Mesendoderm (in vitro differentiated cells): ENCODE results near the gene SP7.
A peak's percentile ranks its signal among the peaks of the same experiment; 100 is the strongest.

Source experiments
- DNase-seq: peaks from one replicate; pipeline ENCODE4 v3.0.0; 2013
- H2AK5ac ChIP-seq: 2 replicates; pipeline ENCODE4 v1.6.1; 2013; ENCODE audit warnings: low read length, inconsistent platforms
- H2BK120ac ChIP-seq: 2 replicates; pipeline ENCODE4 v1.6.1; 2013; ENCODE audit warnings: low read depth, mild to moderate bottlenecking, low read length, moderate library complexity, mixed read lengths
- H2BK15ac ChIP-seq: replicated peaks from 2 replicates; pipeline ENCODE4 v1.6.1; 2013; ENCODE audit warnings: low read depth, mild to moderate bottlenecking, moderate library complexity
- H2BK5ac ChIP-seq: 2 replicates; pipeline ENCODE4 v1.6.1; 2013; ENCODE audit warnings: low read length, inconsistent platforms
- H3K18ac ChIP-seq: 2 replicates; pipeline ENCODE4 v1.6.1; 2013; ENCODE audit warnings: mild to moderate bottlenecking, low read length, mixed read lengths
- H3K23ac ChIP-seq: one replicate; pipeline ENCODE4 v1.6.1; 2013; ENCODE audit warnings: low read length
- H3K27ac ChIP-seq: 2 replicates; pipeline ENCODE4 v1.5.1; 2013; ENCODE audit warnings: low read depth, mild to moderate bottlenecking, inconsistent platforms, low read length, moderate library complexity
- H3K27me3 ChIP-seq: 2 replicates; pipeline ENCODE4 v1.6.1; 2013; ENCODE audit warnings: low read length, control low read depth, mild to moderate bottlenecking, inconsistent platforms; ENCODE audit not compliant: insufficient read depth, poor library complexity
- H3K36me3 ChIP-seq: 2 replicates; pipeline ENCODE4 v1.6.1; 2013; ENCODE audit warnings: low read length, inconsistent platforms; ENCODE audit not compliant: control insufficient read depth, insufficient read depth
- H3K4ac ChIP-seq: one replicate; pipeline ENCODE4 v1.6.1; 2013; ENCODE audit warnings: low read depth, mild to moderate bottlenecking, low read length, moderate library complexity
- H3K4me1 ChIP-seq: 2 replicates; pipeline ENCODE4 v1.6.1; 2013; ENCODE audit warnings: low read depth, low read length, inconsistent platforms; ENCODE audit not compliant: control insufficient read depth
- H3K4me2 ChIP-seq: 2 replicates; pipeline ENCODE4 v1.6.1; 2013; ENCODE audit warnings: low read length
- H3K4me3 ChIP-seq: 2 replicates; pipeline ENCODE4 v1.5.1; 2013; ENCODE audit warnings: mild to moderate bottlenecking, low read length
- H3K56ac ChIP-seq: one replicate; pipeline ENCODE4 v1.6.1; 2013; ENCODE audit warnings: low read length
- H3K79me1 ChIP-seq: 2 replicates; pipeline ENCODE4 v1.6.1; 2013; ENCODE audit warnings: low read length, inconsistent platforms
- H3K79me2 ChIP-seq: 2 replicates; pipeline ENCODE4 v1.6.1; 2013; ENCODE audit warnings: mild to moderate bottlenecking, low read length; ENCODE audit not compliant: control insufficient read depth, insufficient read depth
- H3K9ac ChIP-seq: 2 replicates; pipeline ENCODE4 v1.6.1; 2013; ENCODE audit warnings: low read length, inconsistent platforms
- H4K5ac ChIP-seq: one replicate; pipeline ENCODE4 v1.6.1; 2013; ENCODE audit warnings: low read length
- H4K8ac ChIP-seq: one replicate; pipeline ENCODE4 v1.6.1; 2013; ENCODE audit warnings: low read depth, mild to moderate bottlenecking, control low read depth, low read length, moderate library complexity
- WGBS: extraction: QIAGEN DNeasy Blood & Tissue Kit; methylation state at CpG from one replicate; pipeline ENCODE4 v1.1.7; 2013; ENCODE audit warnings: low lambda C conversion rate, missing lambda C conversion rate; ENCODE audit not compliant: insufficient coverage; ENCODE audit errors: extremely low coverage; 5-methylcytosine and 5-hydroxymethylcytosine counted together

SP7 gene

DNA sequence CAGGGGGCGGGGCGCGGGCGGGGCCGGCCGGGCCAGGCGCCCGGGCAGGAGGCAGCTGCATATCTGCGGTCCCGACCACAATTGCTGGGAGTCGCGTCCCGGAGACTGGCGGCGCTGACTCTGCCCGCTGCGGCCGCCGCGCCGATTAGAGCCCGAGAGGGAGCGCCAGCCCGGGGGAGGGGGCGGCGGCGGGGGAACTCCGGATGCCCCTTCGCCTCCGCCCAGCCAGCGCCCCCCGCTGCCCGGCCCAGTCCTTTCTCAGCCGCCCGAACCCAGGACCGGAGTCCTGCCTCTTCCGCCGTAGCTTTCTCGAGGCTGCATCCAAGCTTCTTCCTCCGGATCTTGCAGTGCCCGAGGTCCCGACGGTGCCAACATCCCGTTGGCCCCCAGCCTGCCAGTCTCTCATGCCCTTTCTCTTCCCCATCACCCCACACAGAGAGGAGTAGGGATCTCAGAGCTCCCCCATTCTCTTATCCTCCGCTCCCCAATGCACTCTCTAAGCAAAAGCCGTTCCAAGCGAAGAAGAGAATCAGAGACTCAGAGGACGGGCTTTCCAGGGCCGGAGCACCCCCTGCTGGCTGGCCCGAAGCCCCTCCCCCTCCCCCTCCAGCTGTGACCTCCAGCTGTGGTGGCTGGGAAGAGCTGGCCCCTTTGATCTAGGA is 8.8 kb upstream of the SP7 start:
- WGBS, result no CpG with 5 or more reads among the region's 50 CpGs
- Histone ChIP-seq H3K4me3 (peak overlapping the region; percentile 64), H3K4me1 (peaks cover 11% of the 10 kb centered on the region), H3K79me1 (no peaks in the 10 kb centered on the region), H3K27me3 (no peaks in the 10 kb centered on the region), H3K56ac (peak overlapping the region; percentile 91), H2BK15ac (no peak overlapping the region), H3K18ac (peak overlapping the region; percentile 8), H3K27ac (peak overlapping the region; percentile 18), H2BK5ac (peak overlapping the region; percentile 58), H3K9ac (peak overlapping the region; percentile 83), H2AK5ac (no peak overlapping the region), H3K36me3 (no peaks in the 10 kb centered on the region), H2BK120ac (no peak overlapping the region), H4K8ac (no peak overlapping the region), H3K4me2 (peak overlapping the region; percentile 89), H4K5ac (no peak overlapping the region), H3K23ac (peak overlapping the region; percentile 74), H3K4ac (peak overlapping the region; percentile 39), H3K79me2 (no peaks in the 10 kb centered on the region)
- peak; percentile 80 for DNase-seq

DNA sequence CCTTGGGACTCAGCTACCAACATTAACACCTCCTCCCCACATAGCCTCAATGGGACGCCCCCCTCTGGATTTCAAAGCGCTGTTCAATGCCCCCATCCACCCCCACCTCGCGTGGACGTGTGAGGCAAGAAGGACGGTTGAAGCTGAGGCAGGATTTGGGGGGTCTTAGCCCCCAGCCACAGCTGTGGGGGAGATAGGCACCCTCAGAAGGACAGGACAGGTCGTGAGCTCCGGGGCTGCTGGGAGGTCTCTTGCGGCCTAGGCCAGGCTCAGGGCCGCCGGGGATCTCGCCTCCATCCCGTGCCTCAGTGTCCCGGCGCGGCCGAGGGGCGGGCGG is 8.3 kb upstream of the SP7 start:
- H3K23ac ChIP-seq, result peak overlapping the region; percentile 72
- H3K79me1 ChIP-seq, result no peaks in the 10 kb centered on the region
- no CpG with 5 or more reads among the region's 19 CpGs for WGBS
- no peak overlapping the region for H2BK120ac ChIP-seq
- H3K18ac ChIP-seq, result peak overlapping the region; percentile 8
- no peak overlapping the region for H3K4ac ChIP-seq
- no peaks in the 10 kb centered on the region for H3K79me2 ChIP-seq
- peaks cover 11% of the 10 kb centered on the region for H3K4me1 ChIP-seq
- H2BK5ac ChIP-seq, result no peak overlapping the region
- H3K4me3 ChIP-seq, result no peak overlapping the region
- no peak overlapping the region for H2BK15ac ChIP-seq
- H4K5ac ChIP-seq, result no peak overlapping the region
- H3K4me2 ChIP-seq, result peak overlapping the region; percentile 59
- peak overlapping the region; percentile 83 for H3K56ac ChIP-seq
- DNase-seq, result no peak
- peak overlapping the region; percentile 62 for H3K9ac ChIP-seq
- no peaks in the 10 kb centered on the region for H3K27me3 ChIP-seq
- no peaks in the 10 kb centered on the region for H3K36me3 ChIP-seq
- no peak overlapping the region for H2AK5ac ChIP-seq
- H3K27ac ChIP-seq, result peak overlapping the region; percentile 39
- H4K8ac ChIP-seq, result no peak overlapping the region

DNA sequence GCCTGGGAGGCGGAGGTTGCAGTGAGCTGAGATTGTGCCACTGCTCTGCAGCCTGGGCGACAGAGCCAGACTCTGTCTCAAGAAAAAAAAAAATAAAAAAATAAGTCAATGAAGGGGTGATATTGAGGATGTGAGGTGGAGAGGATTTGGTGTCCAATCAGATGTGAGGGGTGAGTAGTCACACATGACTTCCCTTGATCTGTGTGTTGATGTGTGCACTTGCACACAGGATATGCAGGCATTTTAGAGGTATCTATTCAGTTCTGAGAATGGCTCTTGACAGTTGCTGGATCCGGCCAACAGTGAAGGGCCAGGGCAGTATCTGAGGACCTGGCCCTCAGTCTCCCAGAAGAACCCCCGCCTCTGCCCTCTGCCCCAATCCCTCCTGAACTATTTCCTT is 7.8 kb upstream of the SP7 start:
- Histone ChIP-seq H3K4ac (no peak overlapping the region), H3K79me2 (no peaks in the 10 kb centered on the region), H3K56ac (no peak overlapping the region), H3K4me1 (peaks cover 11% of the 10 kb centered on the region), H3K9ac (no peak overlapping the region), H3K79me1 (no peaks in the 10 kb centered on the region), H2AK5ac (no peak overlapping the region), H2BK15ac (no peak overlapping the region), H2BK5ac (no peak overlapping the region), H3K4me2 (no peak overlapping the region), H2BK120ac (no peak overlapping the region), H3K27ac (no peak overlapping the region), H3K36me3 (no peaks in the 10 kb centered on the region), H3K4me3 (no peak overlapping the region), H3K18ac (no peak overlapping the region), H3K27me3 (no peaks in the 10 kb centered on the region), H4K5ac (no peak overlapping the region), H4K8ac (no peak overlapping the region), H3K23ac (no peak overlapping the region)
- no CpG with 5 or more reads among the region's 4 CpGs for WGBS
- no peak for DNase-seq

DNA sequence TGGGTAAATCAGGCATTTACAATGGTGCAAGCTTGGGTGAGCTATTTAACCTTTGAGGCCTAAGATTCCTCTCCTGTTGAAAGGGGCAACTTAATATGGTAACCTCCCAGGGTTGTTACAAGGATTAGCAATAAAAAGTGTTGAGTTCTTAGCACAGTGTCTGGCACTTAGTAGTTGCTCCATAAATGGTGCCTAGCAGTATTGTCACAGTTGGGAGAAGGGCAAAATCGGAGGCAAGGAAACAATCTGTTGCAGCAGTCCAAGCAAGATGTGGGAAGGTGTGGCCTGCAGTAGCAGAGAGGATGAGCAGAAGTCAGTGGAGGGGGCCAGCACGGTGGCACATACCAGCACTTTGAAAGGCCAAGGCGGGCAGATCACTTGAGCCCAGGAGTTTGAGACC is 7.3 kb upstream of the SP7 start:
- Histone ChIP-seq H3K4ac (no peak overlapping the region), H3K27ac (no peak overlapping the region), H2BK5ac (no peak overlapping the region), H3K56ac (no peak overlapping the region), H3K36me3 (no peaks in the 10 kb centered on the region), H3K4me2 (no peak overlapping the region), H2AK5ac (no peak overlapping the region), H4K5ac (no peak overlapping the region), H4K8ac (no peak overlapping the region), H3K79me1 (no peaks in the 10 kb centered on the region), H3K79me2 (no peaks in the 10 kb centered on the region), H3K27me3 (no peaks in the 10 kb centered on the region), H3K9ac (no peak overlapping the region), H3K18ac (no peak overlapping the region), H3K23ac (no peak overlapping the region), H3K4me1 (peaks cover 15% of the 10 kb centered on the region), H2BK120ac (no peak overlapping the region), H2BK15ac (no peak overlapping the region), H3K4me3 (no peak overlapping the region)
- whole genome bisulfite sequencing, result no CpG with 5 or more reads among the region's 3 CpGs
- no peak for DNase-seq

DNA sequence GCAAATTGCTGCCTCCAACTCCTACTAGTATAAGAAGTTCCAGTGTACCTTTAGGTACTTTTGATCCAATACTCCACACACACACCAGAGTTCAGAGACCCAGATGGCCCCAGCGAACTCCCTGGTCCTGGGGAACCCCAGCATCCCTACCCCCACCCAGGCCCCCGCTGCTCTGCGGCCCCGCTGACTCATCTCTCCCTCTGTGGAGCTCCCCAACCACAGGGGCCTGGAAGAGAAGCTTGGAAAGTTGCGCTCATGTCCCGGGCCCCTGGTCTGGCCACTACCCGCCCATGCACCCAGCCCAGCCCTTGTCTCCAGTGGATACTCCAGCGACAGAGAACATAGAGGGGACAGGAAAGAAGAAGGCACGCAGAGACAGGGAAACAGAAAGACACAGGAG is 4.2 kb upstream of the SP7 start:
- no peak overlapping the region for H2BK5ac ChIP-seq
- H3K4me3 ChIP-seq, result no peak overlapping the region
- no peak overlapping the region for H3K4ac ChIP-seq
- H3K27ac ChIP-seq, result no peak overlapping the region
- peaks cover 14% of the 10 kb centered on the region for H3K4me1 ChIP-seq
- H4K5ac ChIP-seq, result no peak overlapping the region
- WGBS, result no CpG with 5 or more reads among the region's 9 CpGs
- no peak overlapping the region for H4K8ac ChIP-seq
- H3K4me2 ChIP-seq, result no peak overlapping the region
- no peak overlapping the region for H2BK15ac ChIP-seq
- H3K18ac ChIP-seq, result no peak overlapping the region
- no peak overlapping the region for H3K23ac ChIP-seq
- no peak overlapping the region for H3K9ac ChIP-seq
- no peak for DNase-seq
- H3K79me2 ChIP-seq, result no peaks in the 10 kb centered on the region
- no peaks in the 10 kb centered on the region for H3K36me3 ChIP-seq
- H3K56ac ChIP-seq, result no peak overlapping the region
- H2AK5ac ChIP-seq, result no peak overlapping the region
- no peaks in the 10 kb centered on the region for H3K27me3 ChIP-seq
- H3K79me1 ChIP-seq, result no peaks in the 10 kb centered on the region
- H2BK120ac ChIP-seq, result no peak overlapping the region

DNA sequence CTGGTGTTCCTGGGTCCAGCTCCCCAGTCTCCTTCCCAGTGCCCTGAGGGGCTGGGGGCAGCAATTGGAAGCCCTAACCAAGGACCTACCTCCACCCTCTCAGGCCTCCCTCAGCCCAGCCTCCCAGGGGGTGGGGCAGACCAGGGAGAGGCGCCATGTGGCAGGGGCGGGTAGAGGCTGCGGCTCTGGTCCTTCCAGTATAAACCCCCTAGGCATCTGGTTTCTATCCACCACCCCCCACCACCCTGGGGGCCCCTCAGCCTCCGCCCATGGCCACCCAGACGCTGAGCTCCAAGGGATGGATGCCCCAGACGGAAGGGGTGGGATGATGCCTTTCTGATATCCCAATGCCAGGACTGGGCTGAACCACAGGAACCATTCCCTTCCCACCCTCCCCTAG is 2.8 kb upstream of the SP7 start:
- Histone ChIP-seq H3K27ac (no peak overlapping the region), H3K36me3 (no peaks in the 10 kb centered on the region), H3K4me3 (no peak overlapping the region), H3K18ac (no peak overlapping the region), H2BK15ac (no peak overlapping the region), H3K27me3 (no peaks in the 10 kb centered on the region), H3K56ac (peak overlapping the region; percentile 6), H3K4me2 (no peak overlapping the region), H4K5ac (no peak overlapping the region), H3K79me1 (no peaks in the 10 kb centered on the region), H3K23ac (no peak overlapping the region), H2AK5ac (no peak overlapping the region), H2BK5ac (no peak overlapping the region), H3K79me2 (no peaks in the 10 kb centered on the region), H2BK120ac (no peak overlapping the region), H3K9ac (no peak overlapping the region), H3K4ac (no peak overlapping the region), H3K4me1 (peaks cover 13% of the 10 kb centered on the region), H4K8ac (no peak overlapping the region)
- no peak for DNase-seq
- WGBS, result no CpG with 5 or more reads among the region's 6 CpGs
